Measurements from ENCODE around the gene DDOST.

DDOST gene

GRCh38 chr1:20686883-20687725 lies 25.9 kb upstream of the DDOST start:
- TF ChIP-seq CTCF (conservative IDR thresholded peaks at IDR 0.05): no peak
- H3K27ac ChIP-seq: no peak overlapping the region

GRCh38 chr1:20685741-20686140 lies 24.6 kb upstream of the DDOST start:
- no peak for TF ChIP-seq CTCF (conservative IDR thresholded peaks at IDR 0.05)
- H3K27ac ChIP-seq: no peak overlapping the region

- H3K27ac ChIP-seq: no peak overlapping the region
- TF ChIP-seq CTCF (conservative IDR thresholded peaks at IDR 0.05): no peak
Measured at GRCh38 chr1:20685099-20685662, 24.0 kb upstream of the DDOST start.

- H3K27ac ChIP-seq: no peak overlapping the region
- TF ChIP-seq CTCF (conservative IDR thresholded peaks at IDR 0.05): no peak
Measured at GRCh38 chr1:20684651-20685050, 23.5 kb upstream of the DDOST start.

GRCh38 chr1:20684050-20684620 lies 23.0 kb upstream of the DDOST start:
- TF ChIP-seq CTCF (conservative IDR thresholded peaks at IDR 0.05): no peak
- no peak overlapping the region for H3K27ac ChIP-seq

GRCh38 chr1:20683614-20684013 lies 22.4 kb upstream of the DDOST start:
- TF ChIP-seq CTCF (conservative IDR thresholded peaks at IDR 0.05): no peak
- no peak overlapping the region for H3K27ac ChIP-seq

- H3K27ac ChIP-seq: no peak overlapping the region
- TF ChIP-seq CTCF (conservative IDR thresholded peaks at IDR 0.05): no peak
Measured at GRCh38 chr1:20682571-20683236, 21.5 kb upstream of the DDOST start.

Data from VCaP (cell line).